ENCODE data around the gene BLOC1S5.
"Not testable (repeated sequence)": the region's sequence is repeated elsewhere in the genome, so short reads cannot be mapped to it uniquely, and the experiment has no call there.

Gene BLOC1S5

GRCh38 chr6:7996538-7997111 is 67.6 kb downstream of the BLOC1S5 start:
- no peak for DNase-seq (ENCODE audit: extremely low read depth in 1 of 2, low read depth in 1 of 2)

- DNase-seq (ENCODE audit: extremely low read depth in 1 of 2, low read depth in 1 of 2): no peak
These were observed 70.2 kb downstream of the BLOC1S5 start for GRCh38 chr6:7993952-7994351.

- DNase-seq (ENCODE audit: extremely low read depth in 1 of 2, low read depth in 1 of 2): no peak
These were observed 70.8 kb downstream of the BLOC1S5 start for GRCh38 chr6:7993399-7993798.

- DNase-seq (ENCODE audit: extremely low read depth in 1 of 2, low read depth in 1 of 2): no peak
These were observed 72.0 kb downstream of the BLOC1S5 start for GRCh38 chr6:7992002-7992815.

DNA sequence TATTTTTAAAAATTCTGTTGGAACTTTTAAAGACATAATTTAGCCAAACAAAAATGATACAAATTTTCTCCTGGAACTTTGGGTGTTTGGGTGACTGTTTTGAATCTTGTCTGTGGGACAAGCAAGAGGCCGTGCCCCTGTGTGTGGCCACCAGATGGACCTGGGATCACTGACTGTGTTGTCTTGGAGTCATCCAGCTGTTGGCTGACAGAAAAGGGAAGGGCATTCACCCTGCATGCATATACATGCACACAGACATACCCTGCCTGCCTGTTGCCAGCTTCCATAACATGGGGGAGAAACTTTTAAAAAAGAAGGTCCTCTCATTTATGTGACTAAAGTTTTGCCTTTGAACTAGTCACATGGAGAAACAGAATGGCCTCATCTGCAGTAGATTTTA is 72.7 kb downstream of the BLOC1S5 start:
- no peak for DNase-seq (ENCODE audit: extremely low read depth in 1 of 2, low read depth in 1 of 2)

GRCh38 chr6:7986219-7986618 is 78.0 kb downstream of the BLOC1S5 start:
- no peak for DNase-seq (ENCODE audit: extremely low read depth in 1 of 2, low read depth in 1 of 2)

- DNase-seq (ENCODE audit: extremely low read depth in 1 of 2, low read depth in 1 of 2): not testable (repeated sequence)
These were observed 80.2 kb downstream of the BLOC1S5 start for GRCh38 chr6:7983967-7984366.

- no peak for DNase-seq (ENCODE audit: extremely low read depth in 1 of 2, low read depth in 1 of 2)
These were observed 84.4 kb downstream of the BLOC1S5 start for GRCh38 chr6:7979831-7980230.

DNA sequence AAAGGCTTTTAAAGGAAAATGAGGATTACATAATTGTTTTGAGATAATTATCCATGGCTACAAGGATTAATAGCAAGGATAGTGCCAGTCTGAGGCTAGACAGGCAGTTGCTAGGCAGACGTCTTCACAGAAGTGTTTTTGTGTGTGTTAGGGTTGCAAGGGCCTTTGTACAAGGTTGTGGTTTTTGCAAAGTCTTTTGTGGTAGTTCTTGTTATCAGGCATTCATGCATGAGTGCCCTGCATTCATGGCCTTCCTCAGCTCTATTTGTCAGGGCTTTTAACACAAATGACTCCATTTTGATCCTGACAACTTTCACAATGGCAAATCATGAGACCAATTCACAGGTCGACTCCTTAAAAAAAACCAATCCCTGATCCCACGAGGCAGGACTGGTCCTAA is 85.5 kb downstream of the BLOC1S5 start:
- no peak for DNase-seq (ENCODE audit: extremely low read depth in 1 of 2, low read depth in 1 of 2)

DNA sequence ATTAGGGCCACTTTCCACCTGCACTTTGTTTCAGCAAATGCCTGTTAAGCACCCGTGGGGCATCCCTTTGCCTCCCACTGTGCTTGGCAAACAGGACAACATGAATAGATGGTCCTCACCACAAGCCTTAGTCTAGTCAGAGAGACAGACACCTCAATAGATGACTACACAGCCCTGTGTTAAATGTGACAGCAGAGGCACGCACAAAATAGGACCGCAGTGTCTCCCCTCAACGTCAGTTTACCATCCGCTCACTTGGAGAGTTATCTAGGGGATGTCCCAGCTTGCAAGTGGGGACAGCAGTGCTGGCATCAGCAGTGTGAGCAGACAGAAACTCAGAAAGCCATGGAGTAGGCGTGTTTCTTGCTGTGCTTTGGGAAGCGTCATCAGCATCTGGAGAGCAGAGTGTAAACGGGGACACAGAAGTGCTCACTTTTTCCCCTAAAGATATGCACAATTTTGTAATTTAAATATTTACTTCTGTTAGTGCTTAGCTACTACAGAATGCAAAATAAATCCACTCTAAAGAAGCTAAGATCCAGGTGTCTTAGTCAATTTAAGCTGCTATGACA is 87.6 kb downstream of the BLOC1S5 start:
- DNase-seq (ENCODE audit: extremely low read depth in 1 of 2, low read depth in 1 of 2): no peak

DNA sequence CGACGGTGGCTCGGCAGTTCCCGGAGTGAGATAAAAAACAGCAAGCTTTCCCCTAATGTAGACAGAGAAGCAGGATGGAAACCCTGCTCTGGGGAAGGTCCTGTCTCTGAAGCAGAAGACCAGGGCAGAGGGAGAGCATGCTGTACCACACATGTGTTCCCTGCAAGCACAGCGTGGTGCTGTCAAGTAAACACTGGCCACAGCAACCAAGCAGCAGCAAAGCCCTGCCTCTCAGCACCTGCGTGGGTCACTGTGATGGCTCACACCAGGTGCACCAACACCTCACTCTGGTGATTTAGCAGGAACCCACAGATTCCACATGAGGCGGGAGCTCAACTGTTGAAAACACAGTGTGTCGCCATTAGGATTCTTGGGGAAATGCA is 88.4 kb downstream of the BLOC1S5 start:
- no peak for DNase-seq (ENCODE audit: extremely low read depth in 1 of 2, low read depth in 1 of 2)

DNA sequence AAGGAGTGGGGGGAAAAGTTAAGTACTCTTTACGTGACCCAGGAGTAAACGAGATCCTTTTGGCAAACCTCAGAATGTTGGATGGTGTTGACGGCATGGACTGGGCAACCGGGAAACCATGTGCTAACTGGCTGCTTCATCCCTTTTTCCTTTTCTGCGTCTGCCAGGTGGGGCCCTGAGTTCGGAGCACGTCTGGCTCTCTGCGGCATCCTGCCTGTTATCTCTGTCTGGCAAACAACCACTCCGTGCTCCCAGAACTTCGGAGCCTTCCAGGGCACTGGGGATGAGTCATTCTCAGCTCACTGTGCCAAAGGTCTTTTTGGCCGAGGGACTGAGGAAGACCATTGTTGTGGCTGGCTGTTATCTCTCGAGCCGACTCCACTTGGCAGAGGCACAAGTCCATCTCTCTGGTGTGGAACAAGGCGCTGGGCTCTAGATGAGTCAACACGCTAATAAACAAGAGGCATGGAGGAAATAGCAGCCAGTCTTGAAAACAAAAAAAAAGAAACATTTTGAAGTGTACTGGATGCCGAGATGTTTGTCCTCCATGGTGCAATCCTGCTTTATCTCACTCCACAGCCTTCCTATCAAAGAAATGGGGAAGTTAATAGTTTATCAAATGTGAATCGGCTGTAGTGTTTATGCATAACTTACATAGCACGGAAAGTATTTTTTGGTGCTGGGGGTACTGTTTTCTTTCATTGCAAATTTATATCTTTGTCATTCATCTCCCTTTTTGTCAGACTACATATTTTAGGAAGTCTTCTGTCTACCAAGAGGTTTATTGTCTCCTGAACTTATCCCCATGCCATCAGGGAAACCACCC is 89.0 kb downstream of the BLOC1S5 start:
- DNase-seq (ENCODE audit: extremely low read depth in 1 of 2, low read depth in 1 of 2): no peak

DNA sequence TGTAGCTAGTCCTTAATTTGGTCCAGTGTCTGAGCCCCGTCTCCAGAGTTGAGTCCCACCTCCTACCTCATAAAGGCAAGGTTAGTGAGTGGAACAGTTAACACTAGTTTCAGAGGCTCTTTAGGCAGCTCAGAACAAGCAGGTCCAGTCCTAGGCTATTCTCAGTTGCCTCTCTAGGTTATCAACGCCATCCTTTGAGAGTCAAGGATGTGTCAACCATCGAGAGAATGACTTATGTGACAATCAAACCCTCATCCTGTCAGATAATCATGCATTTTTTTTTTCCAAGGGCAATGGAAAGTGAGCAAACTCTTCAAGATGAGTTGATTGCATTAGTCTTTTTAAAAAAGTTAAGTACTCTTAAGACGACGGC is 89.6 kb downstream of the BLOC1S5 start:
- no peak for DNase-seq (ENCODE audit: extremely low read depth in 1 of 2, low read depth in 1 of 2)

GRCh38 chr6:7973584-7973983 is 90.6 kb downstream of the BLOC1S5 start:
- DNase-seq (ENCODE audit: extremely low read depth in 1 of 2, low read depth in 1 of 2): no peak

DNA sequence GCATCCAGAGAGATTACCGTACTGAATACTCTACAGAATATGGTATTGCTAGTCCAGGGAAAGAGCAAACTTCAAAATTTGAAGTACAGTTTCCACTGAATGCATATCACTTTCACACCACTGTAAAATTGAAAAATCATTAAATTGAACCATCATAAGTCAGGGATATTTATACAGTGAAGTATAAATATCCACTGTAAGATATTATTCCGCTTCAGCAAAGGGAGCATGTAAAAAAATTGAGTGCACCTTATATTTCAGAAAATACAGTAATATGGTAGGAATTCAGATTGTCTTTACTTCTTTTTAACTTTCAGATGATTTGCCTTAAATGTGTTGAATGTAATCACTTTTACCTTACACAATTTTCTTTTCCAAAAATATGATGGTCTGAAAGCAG is 92.7 kb downstream of the BLOC1S5 start:
- DNase-seq (ENCODE audit: extremely low read depth in 1 of 2, low read depth in 1 of 2): no peak

DNA sequence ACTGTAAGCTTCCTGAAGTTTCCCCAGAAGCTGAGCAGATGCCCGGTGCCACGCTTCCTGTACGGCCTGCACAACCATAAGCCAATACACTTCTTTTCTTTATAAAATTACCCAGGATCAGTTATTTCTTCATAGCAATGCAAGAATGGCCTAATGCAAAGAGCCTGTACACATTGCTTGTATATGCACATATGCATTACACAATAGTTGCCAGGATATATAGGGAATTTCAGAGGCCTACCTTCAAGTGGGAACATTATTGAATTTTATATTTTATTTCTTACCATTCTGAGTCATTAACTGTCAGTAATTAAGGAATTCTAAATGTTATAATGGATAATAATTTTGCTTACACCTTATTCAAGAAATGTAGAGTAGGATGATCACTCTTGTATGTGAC is 93.6 kb downstream of the BLOC1S5 start:
- no peak for DNase-seq (ENCODE audit: extremely low read depth in 1 of 2, low read depth in 1 of 2)
